ENCODE data around the gene TOPBP1.

DNA sequence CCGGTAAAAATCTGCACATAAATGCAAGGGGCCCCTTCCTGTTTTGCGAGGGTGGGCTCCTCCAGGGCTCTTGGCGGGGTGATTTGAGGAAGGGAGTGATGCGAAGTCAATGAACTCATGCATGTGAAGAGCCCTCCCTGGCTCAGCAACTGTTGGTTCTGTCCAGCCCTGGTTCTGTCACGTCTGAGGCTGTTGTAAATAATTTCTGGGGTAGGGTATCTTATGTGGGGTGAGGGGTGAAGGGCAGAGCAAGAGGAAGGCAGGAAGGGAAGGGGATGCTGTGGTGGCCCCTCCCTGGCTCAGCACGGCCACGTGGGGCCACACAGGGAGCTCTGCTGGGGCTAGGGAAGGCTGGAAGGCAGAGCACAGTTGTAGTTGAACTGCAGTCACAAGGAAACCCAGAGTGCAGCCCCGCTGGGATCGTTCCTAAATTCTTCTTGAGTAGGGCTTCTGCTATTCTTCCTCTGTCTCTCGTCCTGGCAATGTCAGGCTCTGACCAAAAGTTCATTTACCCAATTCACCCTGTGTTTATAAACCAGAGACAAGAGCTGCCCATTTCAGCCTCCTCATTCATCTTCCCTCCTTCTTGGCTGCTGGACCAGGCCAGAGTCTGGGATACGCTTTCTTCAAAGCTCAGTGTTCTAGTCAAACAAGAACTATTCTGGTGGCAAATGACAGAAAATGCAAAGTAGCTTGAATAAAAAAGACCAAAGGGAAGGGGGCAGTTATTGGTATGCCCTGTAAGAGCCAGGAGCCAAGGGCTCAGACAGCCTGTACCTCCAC, 14.8 kb upstream of the TOPBP1 start:
- TF ChIP-seq EZH2 (IDR thresholded peaks at IDR 0.05) (no peak), POLR2AphosphoS5 (IDR thresholded peaks at IDR 0.05; ENCODE audit: borderline replicate concordance, low read depth, low read length) (no peak)
